ENCODE results near the gene MCTP2. TPM values are rescaled to one million over a fixed set of nuclear protein-coding genes. Genes with fewer than 3 reads are reported as not detected.

MCTP2 gene
- polyA plus RNA-seq, 1 experiment, result 9.5 TPM

GRCh38 chr15:94359716-94360115 lies 128.4 kb downstream of the MCTP2 start:
- Histone ChIP-seq H3K4me3 (ENCODE audit: low read depth, low read length) (no peak overlapping the region), H3K36me3 (ENCODE audit: control insufficient read depth, insufficient read depth, low read length) (no peaks in the 10 kb centered on the region), H3K27me3 (ENCODE audit: control insufficient read depth, insufficient read depth, low read length) (no peaks in the 10 kb centered on the region)
- POLR2A ChIA-PET, result no interaction called here
- no peak for TF ChIP-seq CTCF (IDR thresholded peaks at IDR 0.05; ENCODE audit: insufficient read depth, low read depth, low read length)
- CTCF ChIA-PET, result interaction anchor here (0.5 kb wide), 1 partner anchor 19 kb away, joined by 3 read pairs; no protein-coding TSS in a partner anchor
- DNase-seq (ENCODE audit: low read depth), result no peak

GRCh38 chr15:94360251-94360685 lies 128.9 kb downstream of the MCTP2 start:
- CTCF ChIA-PET, result no interaction called here
- TF ChIP-seq CTCF (IDR thresholded peaks at IDR 0.05; ENCODE audit: insufficient read depth, low read depth, low read length), result no peak
- Histone ChIP-seq H3K4me3 (ENCODE audit: low read depth, low read length) (no peak overlapping the region), H3K36me3 (ENCODE audit: control insufficient read depth, insufficient read depth, low read length) (no peaks in the 10 kb centered on the region), H3K27me3 (ENCODE audit: control insufficient read depth, insufficient read depth, low read length) (no peaks in the 10 kb centered on the region)
- POLR2A ChIA-PET, result no interaction called here
- no peak for DNase-seq (ENCODE audit: low read depth)

- ChIA-PET POLR2A (no interaction called here), CTCF (no interaction called here)
- Histone ChIP-seq H3K27me3 (ENCODE audit: control insufficient read depth, insufficient read depth, low read length) (no peaks in the 10 kb centered on the region), H3K4me3 (ENCODE audit: low read depth, low read length) (no peak overlapping the region), H3K36me3 (ENCODE audit: control insufficient read depth, insufficient read depth, low read length) (no peaks in the 10 kb centered on the region)
- TF ChIP-seq CTCF (IDR thresholded peaks at IDR 0.05; ENCODE audit: insufficient read depth, low read depth, low read length), result no peak
- no peak for DNase-seq (ENCODE audit: low read depth)
Observed at GRCh38 chr15:94362385-94363092, 131.2 kb downstream of the MCTP2 start.

GRCh38 chr15:94363382-94363781 lies 132.0 kb downstream of the MCTP2 start:
- Histone ChIP-seq H3K27me3 (ENCODE audit: control insufficient read depth, insufficient read depth, low read length) (no peaks in the 10 kb centered on the region), H3K36me3 (ENCODE audit: control insufficient read depth, insufficient read depth, low read length) (no peaks in the 10 kb centered on the region), H3K4me3 (ENCODE audit: low read depth, low read length) (no peak overlapping the region)
- no peak for DNase-seq (ENCODE audit: low read depth)
- CTCF ChIA-PET, result no interaction called here
- POLR2A ChIA-PET, result no interaction called here
- TF ChIP-seq CTCF (IDR thresholded peaks at IDR 0.05; ENCODE audit: insufficient read depth, low read depth, low read length), result no peak

- POLR2A ChIA-PET, result no interaction called here
- no peak for DNase-seq (ENCODE audit: low read depth)
- H3K4me3 ChIP-seq (ENCODE audit: low read depth, low read length), result no peak overlapping the region
Observed at GRCh38 chr15:94366781-94367180, 135.4 kb downstream of the MCTP2 start.

More at GRCh38 chr15:94366781-94367180, 135.4 kb downstream of the MCTP2 start:
- CTCF ChIA-PET, result no interaction called here
- Histone ChIP-seq H3K36me3 (ENCODE audit: control insufficient read depth, insufficient read depth, low read length) (no peaks in the 10 kb centered on the region), H3K27me3 (ENCODE audit: control insufficient read depth, insufficient read depth, low read length) (no peaks in the 10 kb centered on the region)
- no peak for TF ChIP-seq CTCF (IDR thresholded peaks at IDR 0.05; ENCODE audit: insufficient read depth, low read depth, low read length)

All from BJ (cell line).